Measurements from ENCODE around the gene FGD6. TPM values are rescaled to one million over a fixed set of nuclear protein-coding genes. Genes with fewer than 3 reads are reported as not detected.
A peak's percentile ranks its signal among the peaks of the same experiment; 100 is the strongest.

Gene FGD6
- total RNA-seq, 1 experiment from 2014 or later: 66.6 TPM

DNA sequence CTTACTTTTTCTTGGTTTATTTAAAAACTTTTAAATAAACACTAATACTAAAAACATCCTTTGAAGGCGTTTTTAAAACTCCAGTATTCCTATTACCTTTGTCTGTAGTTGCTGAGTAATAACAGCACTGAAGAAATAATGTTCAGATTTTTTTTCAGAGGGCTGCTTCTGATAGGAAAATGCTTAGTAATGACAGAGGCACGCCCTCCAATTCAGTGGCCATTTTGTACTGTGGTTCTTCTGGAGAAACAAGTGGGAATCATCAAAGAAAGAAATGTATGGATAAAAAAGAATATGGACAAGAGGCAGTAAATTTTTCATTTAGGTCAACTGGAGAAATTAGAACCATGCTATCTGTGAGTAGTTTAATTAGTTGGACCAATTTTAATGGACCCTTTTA, 13.9 kb upstream of the FGD6 start:
- no peak for DNase-seq
- Mint-ChIP-seq H3K4me1 (ENCODE audit: low read depth, unreplicated experiment) (peaks cover 34% of the 10 kb centered on the region), H3K4me3 (ENCODE audit: low read depth, unreplicated experiment) (no peak overlapping the region), H3K27ac (ENCODE audit: unreplicated experiment) (peak overlapping the region; percentile 34), H3K36me3 (ENCODE audit: insufficient read depth, unreplicated experiment) (peaks cover 19% of the 10 kb centered on the region), H3K9me3 (ENCODE audit: low read depth, unreplicated experiment) (no peaks in the 10 kb centered on the region), H3K27me3 (ENCODE audit: unreplicated experiment) (no peaks in the 10 kb centered on the region)
- TF ChIP-seq, protein P1, sequence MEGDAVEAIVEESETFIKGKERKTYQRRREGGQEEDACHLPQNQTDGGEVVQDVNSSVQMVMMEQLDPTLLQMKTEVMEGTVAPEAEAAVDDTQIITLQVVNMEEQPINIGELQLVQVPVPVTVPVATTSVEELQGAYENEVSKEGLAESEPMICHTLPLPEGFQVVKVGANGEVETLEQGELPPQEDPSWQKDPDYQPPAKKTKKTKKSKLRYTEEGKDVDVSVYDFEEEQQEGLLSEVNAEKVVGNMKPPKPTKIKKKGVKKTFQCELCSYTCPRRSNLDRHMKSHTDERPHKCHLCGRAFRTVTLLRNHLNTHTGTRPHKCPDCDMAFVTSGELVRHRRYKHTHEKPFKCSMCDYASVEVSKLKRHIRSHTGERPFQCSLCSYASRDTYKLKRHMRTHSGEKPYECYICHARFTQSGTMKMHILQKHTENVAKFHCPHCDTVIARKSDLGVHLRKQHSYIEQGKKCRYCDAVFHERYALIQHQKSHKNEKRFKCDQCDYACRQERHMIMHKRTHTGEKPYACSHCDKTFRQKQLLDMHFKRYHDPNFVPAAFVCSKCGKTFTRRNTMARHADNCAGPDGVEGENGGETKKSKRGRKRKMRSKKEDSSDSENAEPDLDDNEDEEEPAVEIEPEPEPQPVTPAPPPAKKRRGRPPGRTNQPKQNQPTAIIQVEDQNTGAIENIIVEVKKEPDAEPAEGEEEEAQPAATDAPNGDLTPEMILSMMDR (IDR thresholded peaks at IDR 0.05; ENCODE audit: unreplicated experiment): no peak
- intact Hi-C loops (cut with micrococcal nuclease; ENCODE audit: unreplicated experiment): no loop called here
- BruUV-seq (replicated peaks): no TSS peak
- CTCF ChIA-PET: interaction anchor here (0.7 kb wide), 1 partner anchor 114 kb away, joined by 3 read pairs; no protein-coding TSS in a partner anchor

DNA sequence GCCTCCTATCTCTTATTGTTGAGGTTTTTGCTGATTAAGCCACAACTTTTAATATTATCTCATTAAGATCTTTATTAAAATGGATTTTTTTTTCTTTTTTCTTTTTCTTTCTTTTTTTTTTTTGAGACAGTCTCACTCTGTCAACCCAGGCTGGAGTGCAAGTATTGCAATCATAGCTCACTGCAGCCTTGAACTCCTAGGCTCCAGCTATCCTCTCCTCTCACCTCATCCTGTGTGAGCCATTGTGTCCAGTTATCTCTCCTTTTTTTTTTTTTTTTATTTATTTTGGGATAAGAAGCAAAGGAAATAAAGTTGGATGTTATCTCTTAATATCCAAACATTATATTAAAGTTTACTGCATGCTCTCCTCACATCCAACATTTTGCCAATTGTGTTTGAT, 13.0 kb upstream of the FGD6 start:
- CTCF ChIA-PET: interaction anchor here (0.7 kb wide), 3 partner anchors 18 to 103 kb away, joined by 3 to 6 read pairs (median 3); no protein-coding TSS in a partner anchor
- intact Hi-C loops (cut with micrococcal nuclease; ENCODE audit: unreplicated experiment): no loop called here
- peaks cover 34% of the 10 kb centered on the region for H3K4me1 Mint-ChIP-seq (ENCODE audit: low read depth, unreplicated experiment)
- peaks cover 20% of the 10 kb centered on the region for H3K36me3 Mint-ChIP-seq (ENCODE audit: insufficient read depth, unreplicated experiment)
- no peak for DNase-seq
- no peaks in the 10 kb centered on the region for H3K9me3 Mint-ChIP-seq (ENCODE audit: low read depth, unreplicated experiment)
- TF ChIP-seq, protein P1 (IDR thresholded peaks at IDR 0.05; ENCODE audit: unreplicated experiment): no peak
- H3K4me3 Mint-ChIP-seq (ENCODE audit: low read depth, unreplicated experiment): no peak overlapping the region
- no peak overlapping the region for H3K27ac Mint-ChIP-seq (ENCODE audit: unreplicated experiment)
- no TSS peak for BruUV-seq (replicated peaks)
- no peaks in the 10 kb centered on the region for H3K27me3 Mint-ChIP-seq (ENCODE audit: unreplicated experiment)

DNA sequence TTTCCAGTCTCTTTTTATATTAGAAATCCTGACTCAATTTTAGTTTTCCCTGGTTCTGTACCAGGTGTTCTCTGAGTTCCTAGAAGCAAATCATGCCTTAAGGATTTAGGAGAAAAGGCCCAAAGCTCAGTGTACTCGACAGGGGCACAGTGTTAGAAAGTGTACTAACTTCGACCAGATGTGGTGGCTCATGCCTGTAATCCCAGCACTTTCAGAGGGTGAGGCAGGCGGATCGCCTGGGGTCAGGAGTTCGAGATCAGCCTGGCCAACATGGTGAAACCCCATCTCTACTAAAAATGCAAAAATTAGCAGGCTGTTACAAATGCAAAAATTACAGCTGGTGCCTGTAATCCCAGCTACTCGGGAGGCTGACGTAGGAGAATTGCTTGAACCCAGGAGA, 12.4 kb upstream of the FGD6 start:
- H3K27me3 Mint-ChIP-seq (ENCODE audit: unreplicated experiment): no peaks in the 10 kb centered on the region
- intact Hi-C loops (cut with micrococcal nuclease; ENCODE audit: unreplicated experiment): no loop called here
- CTCF ChIA-PET: interaction anchor here (0.7 kb wide), 2 partner anchors 23 to 72 kb away, joined by 5 to 6 read pairs; no protein-coding TSS in a partner anchor
- H3K4me1 Mint-ChIP-seq (ENCODE audit: low read depth, unreplicated experiment): peaks cover 40% of the 10 kb centered on the region
- no peak overlapping the region for H3K4me3 Mint-ChIP-seq (ENCODE audit: low read depth, unreplicated experiment)
- no peak overlapping the region for H3K27ac Mint-ChIP-seq (ENCODE audit: unreplicated experiment)
- TF ChIP-seq, protein P1 (IDR thresholded peaks at IDR 0.05; ENCODE audit: unreplicated experiment): no peak
- H3K36me3 Mint-ChIP-seq (ENCODE audit: insufficient read depth, unreplicated experiment): peaks cover 25% of the 10 kb centered on the region
- no peak for DNase-seq
- no TSS peak for BruUV-seq (replicated peaks)
- no peaks in the 10 kb centered on the region for H3K9me3 Mint-ChIP-seq (ENCODE audit: low read depth, unreplicated experiment)

DNA sequence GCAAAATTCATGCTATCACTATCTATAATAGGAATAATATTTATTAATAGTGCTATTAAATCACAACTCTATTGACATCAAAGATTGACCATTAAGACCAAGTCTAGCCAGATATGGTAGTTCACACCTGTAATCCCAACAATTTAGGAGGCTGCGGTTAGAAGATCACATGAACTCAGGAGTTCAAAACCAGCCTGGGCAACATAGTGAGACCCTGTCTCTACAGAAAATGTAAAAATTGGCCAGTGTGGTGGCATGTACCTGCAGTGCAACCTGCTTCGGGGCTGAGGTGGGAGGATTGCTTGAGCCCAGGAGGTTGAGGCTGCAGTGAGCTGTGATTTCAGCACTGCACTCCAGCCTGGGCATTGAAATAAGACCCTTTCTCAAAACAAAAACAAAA, 11.3 kb upstream of the FGD6 start:
- H3K4me1 Mint-ChIP-seq (ENCODE audit: low read depth, unreplicated experiment): peaks cover 50% of the 10 kb centered on the region
- DNase-seq: no peak
- BruUV-seq (replicated peaks): no TSS peak
- H3K9me3 Mint-ChIP-seq (ENCODE audit: low read depth, unreplicated experiment): no peaks in the 10 kb centered on the region
- no peaks in the 10 kb centered on the region for H3K27me3 Mint-ChIP-seq (ENCODE audit: unreplicated experiment)
- H3K27ac Mint-ChIP-seq (ENCODE audit: unreplicated experiment): no peak overlapping the region
- intact Hi-C loops (cut with micrococcal nuclease; ENCODE audit: unreplicated experiment): no loop called here
- CTCF ChIA-PET: interaction anchor here (0.5 kb wide), 1 partner anchor 98 kb away, joined by 3 read pairs; no protein-coding TSS in a partner anchor
- TF ChIP-seq, protein P1 (IDR thresholded peaks at IDR 0.05; ENCODE audit: unreplicated experiment): no peak
- no peak overlapping the region for H3K4me3 Mint-ChIP-seq (ENCODE audit: low read depth, unreplicated experiment)
- peaks cover 30% of the 10 kb centered on the region for H3K36me3 Mint-ChIP-seq (ENCODE audit: insufficient read depth, unreplicated experiment)
